DMS53 treated with DMSO at 0.1 percent for 48 hours (cell line): ENCODE results near the gene SLC26A2.
A peak's percentile ranks its signal among the peaks of the same experiment; 100 is the strongest.

Experiments used
- DNase-seq: peaks from one replicate; lab custom pipeline; 2025; ENCODE audit not compliant: unreplicated experiment; lab: John Stamatoyannopoulos, UW

Gene SLC26A2

GRCh38 chr5:149960272-149961185 is at the start of gene SLC26A2:
Gene SLC26A2 (plus strand): TSS chr5:149960758. CDS start chr5:149977653, 16,895 bp downstream.
- peak; percentile 99 for DNase-seq

GRCh38 chr5:149911031-149911430 is 49.5 kb upstream of the SLC26A2 start:
- DNase-seq, result no peak

- DNase-seq, result no peak
These were observed 48.2 kb upstream of the SLC26A2 start for GRCh38 chr5:149912226-149912871.

- no peak for DNase-seq
These were observed 46.8 kb upstream of the SLC26A2 start for GRCh38 chr5:149913436-149914419.

- no peak for DNase-seq
These were observed 44.9 kb upstream of the SLC26A2 start for GRCh38 chr5:149915392-149916260.

GRCh38 chr5:149916334-149917072 is 44.1 kb upstream of the SLC26A2 start:
- no peak for DNase-seq

GRCh38 chr5:149917073-149917676 is 43.4 kb upstream of the SLC26A2 start:
- no peak for DNase-seq

- DNase-seq, result no peak
These were observed 39.0 kb upstream of the SLC26A2 start for GRCh38 chr5:149921597-149921996.

- DNase-seq, result no peak
These were observed 37.6 kb upstream of the SLC26A2 start for GRCh38 chr5:149922950-149923349.

GRCh38 chr5:149924486-149924885 is 36.1 kb upstream of the SLC26A2 start:
- DNase-seq, result no peak

- DNase-seq, result no peak
These were observed 30.4 kb upstream of the SLC26A2 start for GRCh38 chr5:149930043-149930748.

GRCh38 chr5:149930749-149931574 is 29.6 kb upstream of the SLC26A2 start:
- DNase-seq, result no peak

GRCh38 chr5:149931992-149932436 is 28.5 kb upstream of the SLC26A2 start:
- DNase-seq, result peak; percentile 33

- DNase-seq, result peak; percentile 80
These were observed 27.9 kb upstream of the SLC26A2 start for GRCh38 chr5:149932445-149933350.

- DNase-seq, result no peak
These were observed 25.1 kb upstream of the SLC26A2 start for GRCh38 chr5:149935431-149935901.

- DNase-seq, result no peak
These were observed 24.4 kb upstream of the SLC26A2 start for GRCh38 chr5:149936044-149936699.
